ENCODE results near the gene RDX.
"Not testable (repeated sequence)": the region's sequence is repeated elsewhere in the genome, so short reads cannot be mapped to it uniquely, and the experiment has no call there.

Gene RDX

GRCh38 chr11:110269996-110270395 is 26.4 kb downstream of the RDX start:
- no peak for DNase-seq

GRCh38 chr11:110268441-110268840 is 28.0 kb downstream of the RDX start:
- DNase-seq = no peak

GRCh38 chr11:110262072-110262403 is 34.4 kb downstream of the RDX start:
- DNase-seq = no peak

DNA sequence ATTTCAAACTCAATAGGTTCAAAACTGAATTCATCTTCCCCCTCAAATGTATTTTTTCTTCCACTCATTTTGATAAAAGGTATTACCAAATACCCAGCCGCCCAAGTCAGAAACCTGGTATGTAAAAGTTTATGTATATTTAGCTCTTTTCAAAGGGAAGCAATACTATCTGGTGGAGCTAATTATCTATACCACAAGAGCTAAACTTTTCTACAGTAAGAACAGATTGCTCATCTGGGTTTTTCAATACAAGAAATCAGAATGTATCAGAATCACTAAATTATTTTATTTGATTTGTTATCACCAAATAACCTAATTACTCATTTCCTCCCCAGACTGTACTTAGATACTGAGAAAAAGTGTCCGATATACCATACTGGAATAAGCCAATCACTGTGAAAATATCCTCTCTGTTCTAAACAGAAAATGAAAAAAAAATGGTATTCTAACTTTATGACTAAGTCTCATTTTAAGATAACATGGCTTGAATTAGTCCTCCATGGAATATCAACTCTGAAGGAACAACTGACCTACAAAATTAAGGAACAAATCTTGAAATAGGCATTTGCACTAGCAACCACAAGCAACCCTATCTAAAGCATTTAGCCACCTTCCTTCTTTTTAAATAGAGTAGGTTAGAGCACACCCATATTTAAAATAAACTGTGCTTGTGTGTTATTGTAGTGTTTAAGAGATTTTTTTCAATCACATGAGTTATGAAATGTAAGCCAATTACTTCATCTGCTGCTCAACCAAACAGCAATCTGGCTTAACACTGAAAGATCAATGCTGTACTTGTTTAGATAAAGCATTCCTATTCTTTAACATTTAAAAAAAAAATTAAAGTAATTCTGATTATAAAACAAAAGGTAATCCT is 35.0 kb downstream of the RDX start:
- no peak for DNase-seq

DNA sequence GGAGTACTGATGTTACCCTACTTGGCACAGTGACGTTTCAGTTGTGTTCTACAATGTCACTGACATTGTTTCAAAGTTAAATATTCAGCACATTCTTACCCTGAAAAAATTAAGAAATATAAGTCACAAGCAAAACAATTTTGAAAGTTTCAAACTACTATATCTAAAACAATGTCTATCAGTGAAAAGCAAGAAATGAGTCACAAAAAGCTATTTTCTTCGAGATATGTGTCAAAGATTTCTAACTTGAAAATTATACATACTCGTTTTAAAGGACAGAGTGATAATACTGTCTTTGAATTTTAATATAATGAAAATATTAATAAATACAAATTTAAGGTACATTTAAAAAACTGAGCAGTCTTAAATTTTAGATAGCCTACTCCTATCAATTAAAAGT is 42.9 kb downstream of the RDX start:
- DNase-seq = no peak

GRCh38 chr11:110251836-110252235 is 44.6 kb downstream of the RDX start:
- no peak for DNase-seq

DNA sequence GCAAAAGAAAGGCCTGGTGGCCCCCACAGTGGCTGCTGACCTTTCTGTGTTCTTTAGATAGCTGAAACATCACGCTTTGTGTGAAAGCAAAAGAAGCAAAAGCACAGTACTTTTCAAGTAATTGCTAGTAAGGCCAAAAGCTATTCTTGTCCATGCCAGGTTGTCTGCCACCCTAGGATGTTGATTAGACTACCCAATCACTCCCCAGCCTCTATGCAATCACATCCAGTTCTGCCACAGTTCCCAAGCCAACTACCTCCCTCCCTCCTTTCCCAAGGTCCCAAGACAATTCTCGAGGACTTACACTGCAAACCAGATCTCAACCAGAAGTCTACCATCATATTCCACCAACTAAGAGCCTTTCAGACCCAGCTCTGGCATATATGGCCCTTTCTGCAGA is 46.2 kb downstream of the RDX start:
- DNase-seq = no peak

GRCh38 chr11:110249766-110250165 is 46.6 kb downstream of the RDX start:
- DNase-seq = no peak

GRCh38 chr11:110249066-110249465 is 47.3 kb downstream of the RDX start:
- DNase-seq = no peak

GRCh38 chr11:110243791-110244190 is 52.6 kb downstream of the RDX start:
- DNase-seq = no peak

GRCh38 chr11:110242746-110243145 is 53.7 kb downstream of the RDX start:
- no peak for DNase-seq

- no peak for DNase-seq
These were observed 54.2 kb downstream of the RDX start for GRCh38 chr11:110242188-110242587.

DNA sequence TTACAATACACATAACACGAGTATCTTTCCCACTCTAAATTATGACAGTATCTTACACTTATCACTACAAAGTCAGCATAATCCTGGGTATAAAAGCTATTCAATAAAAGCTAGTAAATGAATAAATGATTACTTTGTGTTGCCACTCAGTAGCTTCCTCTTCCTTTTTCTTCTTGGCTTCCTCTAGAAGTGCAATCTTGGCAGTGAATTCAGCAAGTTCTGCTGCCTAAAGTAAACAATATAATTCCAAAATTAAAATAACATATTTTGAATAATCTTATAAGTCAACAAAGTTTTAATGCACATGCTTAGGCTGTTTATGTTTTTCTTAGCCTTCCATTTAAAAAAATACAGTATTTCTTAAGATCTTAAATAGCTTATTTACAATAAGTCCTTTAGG is 60.4 kb downstream of the RDX start:
- DNase-seq = no peak

DNA sequence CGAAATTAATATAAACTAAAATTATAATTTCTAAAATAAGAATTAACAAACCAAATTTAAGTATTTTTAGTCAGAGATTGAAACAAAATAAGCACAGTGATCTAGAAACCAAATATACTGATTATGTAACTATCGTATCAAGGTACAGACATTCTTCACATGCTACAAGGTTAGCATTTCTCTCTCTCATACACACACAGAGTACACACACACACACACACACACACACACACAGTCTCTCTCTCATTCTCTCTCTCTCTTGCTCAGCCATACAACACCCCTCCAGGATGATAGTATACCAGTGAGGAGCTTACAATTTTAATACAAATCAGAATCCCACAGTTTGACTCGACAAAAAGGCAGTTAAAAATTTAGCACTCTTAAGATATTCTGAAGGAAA is 66.0 kb downstream of the RDX start:
- no peak for DNase-seq

DNA sequence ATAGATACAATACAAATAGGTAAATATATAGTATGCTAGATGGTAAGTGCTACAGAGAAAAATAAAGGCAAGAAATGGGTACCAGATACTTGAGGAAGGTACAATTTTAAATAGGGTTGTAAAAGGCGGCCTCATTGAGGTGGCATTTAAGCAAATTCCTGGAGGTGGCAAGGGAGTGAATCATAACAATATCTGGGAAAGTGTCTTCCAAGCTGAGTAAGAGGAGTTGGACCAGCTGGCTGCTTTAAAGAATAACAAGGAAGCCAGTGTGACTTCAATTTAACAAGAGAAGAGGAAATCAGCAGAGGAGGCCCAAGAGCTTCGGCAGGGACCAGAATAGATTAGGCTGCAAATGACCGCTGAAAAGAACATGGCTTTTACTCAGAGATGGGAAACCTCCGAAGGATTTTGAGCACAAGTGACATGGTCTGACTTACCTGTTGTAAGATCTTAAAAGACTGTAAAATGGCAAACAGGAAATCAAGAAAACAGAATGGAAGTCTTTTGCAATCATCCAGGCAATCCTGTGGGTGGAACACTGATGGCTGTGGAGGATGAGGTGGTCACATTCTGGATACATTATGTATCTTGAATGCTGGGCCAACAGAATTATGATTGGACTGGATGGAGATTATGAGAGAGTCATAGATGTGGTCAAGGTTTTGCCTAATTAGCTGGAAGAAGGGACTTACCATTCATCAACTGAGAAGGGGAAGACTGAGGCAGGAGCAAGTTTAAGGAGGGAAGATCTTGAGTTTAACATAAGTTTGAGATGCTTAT is 77.2 kb downstream of the RDX start:
- no peak for DNase-seq

GRCh38 chr11:110217936-110218335 is 78.5 kb downstream of the RDX start:
- no peak for DNase-seq

DNA sequence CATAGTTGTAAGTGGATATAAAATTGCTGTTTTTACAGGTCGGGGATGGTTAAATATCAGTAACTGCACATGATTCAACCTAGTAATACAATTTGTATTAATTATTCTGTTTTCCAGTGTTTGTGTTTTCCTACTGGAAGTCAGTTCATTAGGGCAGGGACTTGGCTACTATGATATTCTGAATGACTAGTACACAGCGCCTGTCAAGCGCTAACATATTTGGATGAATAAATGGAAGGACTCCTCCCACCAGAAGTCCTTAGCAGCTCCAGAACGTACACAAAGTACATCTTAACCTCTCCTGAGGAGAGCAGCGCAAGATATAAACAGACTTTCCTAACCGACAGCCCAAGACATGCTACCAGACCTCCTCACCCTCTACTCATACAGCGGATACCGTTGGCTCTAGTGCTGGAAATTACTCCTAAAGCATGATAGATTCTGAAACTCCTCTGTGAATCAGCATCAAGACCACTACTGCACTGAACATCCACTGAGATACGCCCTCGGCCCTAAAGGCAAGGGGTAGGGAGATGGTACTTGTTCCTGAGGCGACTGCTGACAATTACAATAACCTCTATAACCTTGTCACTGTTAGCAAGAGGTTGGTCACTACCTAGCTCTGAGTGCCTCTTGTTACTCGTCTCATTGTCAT is 79.1 kb downstream of the RDX start:
- no peak for DNase-seq

DNA sequence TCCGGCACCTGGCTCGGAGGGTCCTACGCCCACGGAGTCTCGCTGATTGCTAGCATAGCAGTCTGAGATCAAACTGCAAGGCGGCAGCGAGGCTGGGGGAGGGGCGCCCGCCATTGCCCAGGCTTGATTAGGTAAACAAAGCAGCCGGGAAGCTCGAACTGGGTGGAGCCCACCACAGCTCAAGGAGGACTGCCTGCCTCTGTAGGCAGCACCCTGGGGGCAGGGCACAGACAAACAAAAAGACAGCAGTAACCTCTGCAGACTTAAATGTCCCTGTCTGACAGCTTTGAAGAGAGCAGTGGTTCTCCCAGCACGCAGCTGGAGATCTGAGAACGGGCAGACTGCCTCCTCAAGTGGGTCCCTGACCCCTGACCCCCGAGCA is 87.1 kb downstream of the RDX start:
- not testable (repeated sequence) for DNase-seq

- not testable (repeated sequence) for DNase-seq
These were observed 87.6 kb downstream of the RDX start for GRCh38 chr11:110208678-110209312.

- DNase-seq = no peak
These were observed 89.3 kb downstream of the RDX start for GRCh38 chr11:110207123-110207522.

DNA sequence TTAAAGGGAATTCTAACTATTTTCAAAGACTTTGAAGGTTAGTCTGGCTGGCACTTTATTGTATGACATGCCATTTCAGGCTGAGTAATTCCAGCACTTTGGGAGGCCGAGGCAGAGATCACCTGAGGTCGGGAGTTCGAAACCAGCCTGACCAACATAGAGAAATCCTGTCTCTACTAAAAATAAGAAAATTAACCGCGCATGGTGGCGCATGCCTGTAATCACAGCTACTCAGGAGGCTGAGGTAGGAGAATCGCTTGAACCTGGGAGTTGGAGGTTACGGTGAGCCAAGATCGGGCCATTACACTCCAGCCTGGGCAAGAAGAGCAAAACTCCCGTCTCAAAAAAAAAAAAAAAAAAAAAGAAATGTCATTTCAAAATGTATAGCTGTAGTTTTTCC is 95.6 kb downstream of the RDX start:
- DNase-seq = no peak

- no peak for DNase-seq
These were observed 96.2 kb downstream of the RDX start for GRCh38 chr11:110200241-110200640.
